Urothelium cell line (cell line): ENCODE data around the gene TNNT3.

Experiments
- DNase-seq: peaks from one replicate; pipeline ENCODE4 v3.0.0; 2011; ENCODE audit warnings: low spot score, mixed read lengths
- FAIRE-seq: peaks from 2 replicates; lab custom pipeline; 2011; peaks lifted over from hg19 to GRCh38; lab: Jason Lieb, UNC

TNNT3 gene

DNA sequence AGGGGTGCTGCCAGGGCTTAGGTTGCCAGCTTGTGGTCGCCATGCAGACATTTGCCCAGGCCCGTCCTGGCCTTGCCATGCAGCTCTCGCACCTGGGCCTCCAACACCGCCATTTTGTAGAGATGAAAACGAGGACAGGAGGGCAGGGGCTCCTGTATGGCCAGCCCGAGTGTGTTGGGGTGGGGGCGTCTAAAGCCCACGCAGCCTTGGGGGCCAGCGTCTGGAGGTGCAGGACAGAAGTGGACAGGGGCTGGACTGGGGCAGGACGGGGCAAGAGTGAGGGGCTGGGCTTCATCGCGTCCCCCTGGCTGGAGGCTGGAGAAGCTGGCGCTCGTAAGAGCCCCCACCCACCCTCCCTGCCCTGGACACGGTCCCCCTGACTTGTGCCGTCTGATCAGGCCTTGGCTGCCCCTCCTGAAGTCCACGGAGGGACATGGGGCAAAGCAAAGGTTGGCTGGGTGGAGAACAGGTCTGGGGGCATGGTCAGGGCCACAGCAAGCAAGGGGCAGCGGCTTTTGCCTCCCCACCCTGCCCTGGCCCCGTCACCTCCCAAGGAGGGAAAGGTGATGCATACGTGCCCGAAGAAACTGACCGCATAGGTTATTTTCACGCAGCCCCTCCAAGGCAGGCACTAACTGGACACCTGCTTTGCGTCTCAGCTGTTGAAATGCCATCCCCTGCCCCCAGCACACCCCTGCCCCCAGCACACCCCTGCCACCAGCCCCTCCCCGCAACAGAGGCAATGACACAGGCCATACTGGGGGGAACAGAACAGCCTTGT lies 815 bp downstream of the TNNT3 start:
- no peak for DNase-seq
- no peak for FAIRE-seq

GRCh38 chr11:1920909-1921573 lies 1.5 kb downstream of the TNNT3 start:
- FAIRE-seq (no peak), DNase-seq (no peak)

- FAIRE-seq, result no peak
Observed at GRCh38 chr11:1921574-1922141, 2.2 kb downstream of the TNNT3 start.

GRCh38 chr11:1922481-1923081 lies 3.1 kb downstream of the TNNT3 start:
- FAIRE-seq, result no peak
- DNase-seq, result no peak

More at GRCh38 chr11:1921574-1922141, 2.2 kb downstream of the TNNT3 start:
- DNase-seq, result no peak

GRCh38 chr11:1923201-1923956 lies 3.9 kb downstream of the TNNT3 start:
- FAIRE-seq, result no peak
- no peak for DNase-seq

GRCh38 chr11:1924181-1924580 lies 4.7 kb downstream of the TNNT3 start:
- FAIRE-seq (no peak), DNase-seq (no peak)

DNA sequence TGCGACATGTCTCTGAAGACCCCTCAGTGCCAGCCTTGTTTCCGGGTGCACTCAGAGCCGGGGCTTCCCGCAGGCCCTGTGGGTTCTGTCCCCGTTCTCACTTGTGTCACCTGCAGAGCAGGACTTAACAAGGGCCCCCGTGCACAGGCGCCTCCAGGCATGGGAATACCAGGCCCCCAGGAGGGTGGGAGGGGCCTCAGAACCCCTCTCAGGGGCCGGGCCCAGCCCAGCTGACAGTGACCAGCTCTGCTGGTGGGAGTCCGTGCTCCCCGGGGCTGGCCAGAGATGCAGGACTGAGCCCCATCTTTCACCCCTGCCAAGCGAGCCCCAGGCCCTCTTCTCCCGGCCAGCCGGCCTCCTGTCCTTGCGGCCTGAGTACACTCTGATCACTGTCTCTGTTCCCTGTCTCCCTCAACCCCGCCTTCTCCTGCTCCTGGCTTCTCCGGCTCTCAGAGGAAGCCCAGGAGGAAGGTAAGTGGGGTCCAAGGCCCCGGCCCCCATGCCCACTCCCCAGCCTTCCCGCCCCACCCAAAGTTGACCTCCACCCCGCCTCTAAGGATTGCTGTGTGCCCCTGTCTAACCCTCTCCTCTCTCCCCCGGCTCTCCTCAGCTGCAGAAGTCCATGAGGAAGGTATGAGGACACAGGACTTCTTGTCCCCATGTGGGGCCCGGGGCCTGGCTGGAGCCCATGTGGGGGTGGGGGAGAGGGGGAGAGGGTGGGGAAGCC lies 5.3 kb downstream of the TNNT3 start:
- DNase-seq, result no peak

GRCh38 chr11:1925373-1926155 lies 6.1 kb downstream of the TNNT3 start:
- DNase-seq (no peak), FAIRE-seq (no peak)

More for the DNA sequence above, 5.3 kb downstream of the TNNT3 start:
- FAIRE-seq, result no peak

- FAIRE-seq (no peak), DNase-seq (no peak)
Observed at GRCh38 chr11:1926156-1927025, 6.9 kb downstream of the TNNT3 start.

DNA sequence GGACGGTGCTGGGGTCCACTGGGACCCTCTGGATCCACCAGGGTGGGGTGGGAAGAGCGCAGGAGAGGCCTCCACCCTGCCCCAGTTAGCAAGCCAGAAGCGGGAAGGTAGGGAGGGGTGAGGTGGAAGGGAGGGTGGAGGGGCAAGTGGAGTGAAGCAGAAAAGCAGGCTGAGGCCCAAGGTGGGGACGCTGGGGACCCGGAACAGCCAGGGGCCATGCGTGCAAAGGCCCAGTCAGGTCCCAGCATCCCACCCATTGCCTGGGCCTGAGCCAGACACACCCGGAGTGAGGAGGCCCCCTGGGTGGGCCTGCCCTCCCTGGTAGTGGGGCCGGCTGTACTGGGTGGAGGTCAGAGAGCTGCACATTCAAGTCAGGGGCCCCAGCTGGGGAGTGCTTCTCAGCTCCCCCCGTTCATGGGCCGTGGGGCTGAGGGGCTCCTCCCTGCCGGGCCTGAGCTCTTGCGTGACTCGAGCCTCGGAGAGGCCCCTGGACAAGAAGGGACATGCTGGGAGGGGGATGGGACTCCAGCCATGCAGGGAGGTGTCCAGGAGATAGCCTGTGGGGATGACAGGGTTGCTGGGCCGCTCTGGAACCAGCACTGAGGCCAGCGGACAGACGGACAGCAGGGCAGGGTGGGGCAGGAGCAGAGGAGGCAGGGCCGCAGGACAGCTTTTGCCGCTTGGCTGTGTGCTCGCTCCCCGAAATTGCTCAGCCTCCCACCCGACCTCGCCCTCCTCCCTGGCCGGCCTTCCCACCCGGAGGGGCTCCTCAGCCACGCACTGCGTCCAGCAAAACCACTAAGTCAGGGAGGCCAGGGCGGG lies 7.7 kb downstream of the TNNT3 start:
- DNase-seq, result no peak
- FAIRE-seq, result no peak

- FAIRE-seq (no peak), DNase-seq (no peak)
Observed at GRCh38 chr11:1927848-1928469, 8.5 kb downstream of the TNNT3 start.

DNA sequence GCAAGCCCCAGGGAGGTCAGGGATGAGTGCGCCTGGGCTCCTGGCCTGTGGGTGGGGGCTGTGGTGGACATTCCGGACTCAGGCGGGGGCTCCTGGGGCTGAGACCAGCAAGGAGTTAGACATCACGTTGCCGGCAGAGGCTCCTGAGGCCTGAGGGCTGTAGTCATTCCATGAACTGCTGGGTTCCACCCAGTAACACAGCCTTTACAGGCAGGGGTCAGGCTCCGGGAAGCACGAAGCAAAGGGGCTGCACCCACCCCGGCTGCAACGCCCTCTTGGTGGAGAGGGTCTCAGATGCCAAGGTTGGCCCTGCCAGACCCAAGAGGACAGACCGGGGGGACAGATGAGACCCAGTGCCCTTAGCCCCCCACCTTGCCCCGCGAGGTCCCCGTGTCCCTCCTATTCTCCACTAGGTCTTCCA lies 9.0 kb downstream of the TNNT3 start:
- FAIRE-seq (no peak), DNase-seq (no peak)

GRCh38 chr11:1928891-1929541 lies 9.5 kb downstream of the TNNT3 start:
- DNase-seq, result no peak
- FAIRE-seq, result no peak

GRCh38 chr11:1929621-1930461 lies 10.3 kb downstream of the TNNT3 start:
- DNase-seq (no peak), FAIRE-seq (no peak)

DNA sequence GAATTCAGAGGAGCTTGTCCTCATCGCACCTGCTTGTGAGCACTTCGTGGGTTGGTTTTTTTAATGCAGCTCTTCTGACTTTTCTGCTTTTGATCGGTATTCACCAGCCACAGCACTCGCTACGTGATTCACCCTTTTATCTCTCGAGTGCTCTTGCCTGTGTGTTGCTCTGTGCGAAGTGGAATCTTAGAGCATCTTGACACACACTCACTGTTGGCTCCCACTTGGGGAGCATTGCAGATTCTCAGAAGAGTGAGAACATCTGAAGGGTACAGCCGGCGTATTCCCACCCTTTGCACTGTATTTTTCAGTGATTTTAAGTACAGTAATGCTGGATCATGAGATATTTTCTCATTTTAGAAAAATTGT lies 10.9 kb downstream of the TNNT3 start:
- FAIRE-seq (no peak), DNase-seq (no peak)
